HepG2 (cell line): Measurements from ENCODE around the gene DEFB123. TPM values are rescaled to one million over a fixed set of nuclear protein-coding genes. Genes with fewer than 3 reads are reported as not detected.
A peak's percentile ranks its signal among the peaks of the same experiment; 100 is the strongest.

Source experiments
- DR1 ChIP-seq: sonication (generic); formaldehyde crosslinking; IDR thresholded peaks from 2 replicates; pipeline ENCODE4 v1.8.0; 2021; ENCODE audit warnings: mild to moderate bottlenecking, missing genetic modification reagents, inconsistent platforms
- FLYWCH1 ChIP-seq: sonication (generic); formaldehyde crosslinking; IDR thresholded peaks from 2 replicates; pipeline ENCODE4 v1.8.1; 2023; ENCODE audit warnings: mild to moderate bottlenecking, missing genetic modification reagents
- MIER2 ChIP-seq: IDR thresholded peaks from 2 replicates; pipeline ENCODE4 v1.6.1; 2016; ENCODE audit warnings: missing biosample characterization, missing genetic modification reagents
- SAP130 ChIP-seq: IDR thresholded peaks from 2 replicates; pipeline ENCODE4 v1.6.1; 2016; ENCODE audit warnings: low read depth
- ZBTB7B ChIP-seq: sonication (generic); formaldehyde crosslinking; IDR thresholded peaks from 2 replicates; pipeline ENCODE4 v1.4.0; 2020; ENCODE audit warnings: missing genetic modification reagents
- ZMYM2 ChIP-seq: sonication (generic); formaldehyde crosslinking; IDR thresholded peaks from 2 replicates; pipeline ENCODE4 v1.8.0; 2022; ENCODE audit warnings: mild to moderate bottlenecking, missing genetic modification reagents
- ZNF335 ChIP-seq: sonication (generic); formaldehyde crosslinking; IDR thresholded peaks from 2 replicates; pipeline ENCODE4 v1.4.0; 2020; ENCODE audit warnings: missing genetic modification reagents
- ZNF749 ChIP-seq: sonication (generic); formaldehyde crosslinking; IDR thresholded peaks from 2 replicates; pipeline ENCODE4 v1.8.0; 2022; ENCODE audit warnings: mild to moderate bottlenecking, missing genetic modification reagents, moderate library complexity, borderline replicate concordance
- polyA plus RNA-seq, 8 experiments: library from polyadenylated mRNA; depleted of rRNA in 3 of 8; stranded (reverse) in 7 of 8; unstranded in 1 of 8; fragments of >200 nt; fragmentation: Illumina TruSeq in 4 of 8; extraction: Trizol in 4 of 8; gene quantifications; 2 replicates each; pipeline versions ENCODE4 v1.2.1 to v1.2.3, GENCODE V29; 2011 to 2016; ENCODE audit warnings: low read depth in 4 of 8, missing spikeins in 1 of 8, mixed read lengths in 1 of 8; ENCODE audit not compliant: insufficient read depth in 1 of 8
- total RNA-seq, 5 experiments: library from RNA; depleted of rRNA; stranded (reverse); fragments of >200 nt; fragmentation: Illumina TruSeq; extraction: Trizol; gene quantifications; 2 replicates each; pipeline ENCODE4 v1.2.3, GENCODE V29; 2016; ENCODE audit warnings: low read depth in 1 of 5
- TF ChIP-seq, protein P1 (sequence below): sonication (generic); formaldehyde crosslinking; IDR thresholded peaks from 2 replicates; pipeline ENCODE4 v1.5.0; 2020; ENCODE audit warnings: mild to moderate bottlenecking, missing genetic modification reagents, borderline replicate concordance
- TF ChIP-seq, protein P2 (sequence below): sonication (generic); formaldehyde crosslinking; IDR thresholded peaks from 2 replicates; pipeline ENCODE4 v1.4.0; 2020; ENCODE audit warnings: missing genetic modification reagents

The DEFB123 gene
- total and polyA plus RNA-seq, 2 of the 13 experiments (the other 11 are each of a cell fraction or from before 2014, with no cell fraction given): not detected

DNA sequence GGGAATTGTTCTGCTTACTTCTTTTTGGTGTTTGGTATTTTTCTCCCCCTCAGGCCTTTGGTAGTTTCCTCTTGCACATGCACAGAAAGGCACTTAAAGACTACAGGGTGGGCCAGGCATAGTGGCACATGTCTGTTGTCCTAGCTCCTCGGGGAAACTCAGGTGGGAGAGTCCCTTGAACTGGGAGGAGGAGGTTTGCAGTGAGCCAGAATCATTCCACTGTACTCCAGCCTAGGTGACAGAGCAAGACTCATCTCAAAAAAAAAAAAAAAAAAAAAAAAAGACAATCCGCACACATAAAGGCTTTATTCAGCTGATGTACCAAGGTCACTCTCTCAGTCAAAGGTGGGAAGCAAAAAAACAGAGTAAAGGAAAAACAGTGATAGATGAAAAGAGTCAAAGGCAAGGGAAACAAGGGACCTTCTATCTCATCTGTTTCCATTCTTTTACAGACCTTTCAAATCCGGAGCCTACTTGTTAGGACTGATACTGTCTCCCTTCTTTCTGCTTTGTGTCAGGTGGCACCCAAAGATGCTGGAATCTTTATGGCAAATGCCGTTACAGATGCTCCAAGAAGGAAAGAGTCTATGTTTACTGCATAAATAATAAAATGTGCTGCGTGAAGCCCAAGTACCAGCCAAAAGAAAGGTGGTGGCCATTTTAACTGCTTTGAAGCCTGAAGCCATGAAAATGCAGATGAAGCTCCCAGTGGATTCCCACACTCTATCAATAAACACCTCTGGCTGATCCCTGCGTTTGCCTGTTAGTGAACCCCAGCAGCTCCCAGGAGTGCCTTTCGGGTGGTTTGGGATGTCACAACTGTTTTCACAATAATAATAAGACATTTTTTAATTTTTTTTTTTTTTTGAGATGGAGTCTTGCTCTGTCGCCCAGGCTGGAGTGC is 9.3 kb downstream of the DEFB123 start (continued):
- TF ChIP-seq, protein P1, sequence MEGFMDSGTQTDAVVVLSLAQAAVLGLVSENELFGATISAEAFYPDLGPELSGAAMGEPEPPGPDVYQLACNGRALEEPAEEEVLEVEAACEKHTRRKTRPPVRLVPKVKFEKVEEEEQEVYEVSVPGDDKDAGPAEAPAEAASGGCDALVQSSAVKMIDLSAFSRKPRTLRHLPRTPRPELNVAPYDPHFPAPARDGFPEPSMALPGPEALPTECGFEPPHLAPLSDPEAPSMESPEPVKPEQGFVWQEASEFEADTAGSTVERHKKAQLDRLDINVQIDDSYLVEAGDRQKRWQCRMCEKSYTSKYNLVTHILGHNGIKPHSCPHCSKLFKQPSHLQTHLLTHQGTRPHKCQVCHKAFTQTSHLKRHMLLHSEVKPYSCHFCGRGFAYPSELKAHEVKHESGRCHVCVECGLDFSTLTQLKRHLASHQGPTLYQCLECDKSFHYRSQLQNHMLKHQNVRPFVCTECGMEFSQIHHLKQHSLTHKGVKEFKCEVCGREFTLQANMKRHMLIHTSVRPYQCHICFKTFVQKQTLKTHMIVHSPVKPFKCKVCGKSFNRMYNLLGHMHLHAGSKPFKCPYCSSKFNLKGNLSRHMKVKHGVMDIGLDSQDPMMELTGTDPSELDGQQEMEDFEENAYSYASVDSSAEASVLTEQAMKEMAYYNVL (CRISPR knock-in tag): peak; percentile 92
- TF ChIP-seq ZNF335 (CRISPR knock-in tag) (no peak), ZNF749 (no peak), FLYWCH1 (CRISPR knock-in tag) (no peak), DR1 (CRISPR knock-in tag) (no peak), MIER2 (CRISPR knock-in tag) (no peak), ZBTB7B (0 out of 2 replicates have a peak, but pooled peaks have one; percentile 31), ZMYM2 (CRISPR knock-in tag) (no peak), SAP130 (CRISPR knock-in tag) (0 out of 2 replicates have a peak, but pooled peaks have one; percentile 37)
- TF ChIP-seq, protein P2, sequence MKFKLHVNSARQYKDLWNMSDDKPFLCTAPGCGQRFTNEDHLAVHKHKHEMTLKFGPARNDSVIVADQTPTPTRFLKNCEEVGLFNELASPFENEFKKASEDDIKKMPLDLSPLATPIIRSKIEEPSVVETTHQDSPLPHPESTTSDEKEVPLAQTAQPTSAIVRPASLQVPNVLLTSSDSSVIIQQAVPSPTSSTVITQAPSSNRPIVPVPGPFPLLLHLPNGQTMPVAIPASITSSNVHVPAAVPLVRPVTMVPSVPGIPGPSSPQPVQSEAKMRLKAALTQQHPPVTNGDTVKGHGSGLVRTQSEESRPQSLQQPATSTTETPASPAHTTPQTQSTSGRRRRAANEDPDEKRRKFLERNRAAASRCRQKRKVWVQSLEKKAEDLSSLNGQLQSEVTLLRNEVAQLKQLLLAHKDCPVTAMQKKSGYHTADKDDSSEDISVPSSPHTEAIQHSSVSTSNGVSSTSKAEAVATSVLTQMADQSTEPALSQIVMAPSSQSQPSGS: no peak
